HepG2 (cell line): Measurements from ENCODE around the gene TTLL10. TPM values are rescaled to one million over a fixed set of nuclear protein-coding genes. Genes with fewer than 3 reads are reported as not detected.

Source experiments
- ATF7 ChIP-seq, 2 experiments: fragments of 450-650 bp in 1 of 2; sonication (generic) in 1 of 2; formaldehyde crosslinking in 1 of 2; IDR thresholded peaks; 2 replicates each; pipeline versions ENCODE4 v1.4.0 to v1.6.1; 2016 to 2020; ENCODE audit warnings: antibody characterized with exemption in 1 of 2, mild to moderate bottlenecking in 1 of 2, missing genetic modification reagents in 1 of 2
- CBX2 ChIP-seq, 2 experiments: fragments of 200-600 bp in 1 of 2; sonication (generic); formaldehyde crosslinking in 1 of 2; IDR thresholded peaks; 2 replicates each; pipeline versions ENCODE4 v1.7.0 to v1.8.1; 2018 to 2022; ENCODE audit warnings: low read depth in 2 of 2, low read length in 1 of 2, mild to moderate bottlenecking in 1 of 2, missing genetic modification reagents in 1 of 2
- CREB1 ChIP-seq, 2 experiments: fragments of 450-650 bp in 1 of 2; IDR thresholded peaks; 2 replicates each; pipeline ENCODE4 v1.6.1; 2016 to 2017; ENCODE audit warnings: control low read depth in 1 of 2, mild to moderate bottlenecking in 1 of 2, missing compliant biosample characterization in 1 of 2, missing genetic modification characterization in 1 of 2
- ETV5 ChIP-seq: IDR thresholded peaks from 2 replicates; pipeline ENCODE4 v1.6.1; 2018; ENCODE audit warnings: missing biosample characterization, missing genetic modification reagents, inconsistent platforms, borderline replicate concordance
- PTBP1 ChIP-seq: fragments of 200-400 bp; formaldehyde crosslinking; IDR thresholded peaks from 2 replicates; pipeline ENCODE4 v1.6.1; 2018; ENCODE audit warnings: low read length, low read depth; ENCODE audit not compliant: poor library complexity, severe bottlenecking
- RFX1 ChIP-seq: fragments of 450-650 bp; IDR thresholded peaks from 2 replicates; pipeline ENCODE4 v1.6.1; 2017
- SOX13 ChIP-seq, 3 experiments: fragments of 450-650 bp in 1 of 3; sonication (generic) in 1 of 3; formaldehyde crosslinking in 1 of 3; IDR thresholded peaks in 2 of 3; conservative IDR thresholded peaks in 1 of 3; 2 replicates each; pipeline versions ENCODE4 v1.5.0 to v1.6.1; 2016 to 2020; ENCODE audit warnings: antibody characterized with exemption in 1 of 3, mild to moderate bottlenecking in 1 of 3, missing compliant biosample characterization in 1 of 3, missing genetic modification reagents in 1 of 3, moderate library complexity in 1 of 3
- TARDBP ChIP-seq: sonication (generic); formaldehyde crosslinking; IDR thresholded peaks from 2 replicates; pipeline ENCODE4 v1.8.0; 2022; ENCODE audit warnings: mild to moderate bottlenecking, missing genetic modification reagents
- ZC3H13 ChIP-seq: sonication (generic); formaldehyde crosslinking; IDR thresholded peaks from 2 replicates; pipeline ENCODE4 v1.8.1; 2023; ENCODE audit warnings: mild to moderate bottlenecking, missing genetic modification reagents, moderate library complexity
- ZMYM3 ChIP-seq: sonication (generic); formaldehyde crosslinking; IDR thresholded peaks from 2 replicates; pipeline ENCODE4 v1.5.1; 2020; ENCODE audit warnings: mild to moderate bottlenecking, missing genetic modification reagents
- ZNF256 ChIP-seq: sonication (generic); formaldehyde crosslinking; conservative IDR thresholded peaks from 2 replicates; pipeline ENCODE4 v1.4.0; 2020; ENCODE audit warnings: missing genetic modification reagents
- ZNF263 ChIP-seq: sonication (generic); formaldehyde crosslinking; IDR thresholded peaks from 2 replicates; pipeline ENCODE4 v1.4.0; 2020; ENCODE audit warnings: missing genetic modification reagents
- ZNF354B ChIP-seq: sonication (generic); formaldehyde crosslinking; IDR thresholded peaks from 2 replicates; pipeline ENCODE4 v1.8.0; 2022; ENCODE audit warnings: mild to moderate bottlenecking, missing genetic modification reagents
- ZNF572 ChIP-seq: sonication (generic); formaldehyde crosslinking; IDR thresholded peaks from 2 replicates; pipeline ENCODE4 v1.5.1; 2020; ENCODE audit warnings: mild to moderate bottlenecking, missing genetic modification reagents
- ZNF7 ChIP-seq: IDR thresholded peaks from 2 replicates; pipeline ENCODE4 v1.6.1; 2016; ENCODE audit warnings: missing biosample characterization, missing genetic modification reagents
- ZNF747 ChIP-seq: sonication (generic); formaldehyde crosslinking; IDR thresholded peaks from 2 replicates; pipeline ENCODE4 v1.8.1; 2023; ENCODE audit warnings: missing genetic modification reagents, mild to moderate bottlenecking, borderline replicate concordance
- polyA plus RNA-seq, 8 experiments: library from polyadenylated mRNA; depleted of rRNA in 3 of 8; stranded (reverse) in 7 of 8; unstranded in 1 of 8; fragments of >200 nt; fragmentation: Illumina TruSeq in 4 of 8; extraction: Trizol in 4 of 8; gene quantifications; 2 replicates each; pipeline versions ENCODE4 v1.2.1 to v1.2.3, GENCODE V29; 2011 to 2016; ENCODE audit warnings: low read depth in 4 of 8, missing spikeins in 1 of 8, mixed read lengths in 1 of 8; ENCODE audit not compliant: insufficient read depth in 1 of 8
- total RNA-seq, 5 experiments: library from RNA; depleted of rRNA; stranded (reverse); fragments of >200 nt; fragmentation: Illumina TruSeq; extraction: Trizol; gene quantifications; 2 replicates each; pipeline ENCODE4 v1.2.3, GENCODE V29; 2016; ENCODE audit warnings: low read depth in 1 of 5

The TTLL10 gene
- total and polyA plus RNA-seq, 2 of the 13 experiments (the other 11 are each of a cell fraction or from before 2014, with no cell fraction given) = not detected

DNA sequence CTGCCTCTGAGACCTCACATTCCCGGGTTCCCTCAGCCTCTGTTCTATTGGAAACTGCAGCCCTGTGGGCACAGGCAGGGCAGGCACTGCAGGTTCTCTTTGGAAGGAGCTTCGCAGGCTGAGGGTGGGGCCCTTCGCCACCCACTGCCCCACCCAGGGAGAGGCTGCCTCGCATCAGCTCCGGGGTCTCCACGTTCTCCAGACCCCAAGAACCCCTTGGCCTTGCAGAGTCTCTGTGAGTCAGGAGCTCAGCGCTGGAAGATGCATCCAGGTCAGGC, 49.2 kb upstream of the TTLL10 start (continued):
- TF ChIP-seq ZMYM3 (CRISPR knock-in tag) = 0 out of 2 replicates have a peak, but pooled peaks have one; percentile 25
- TF ChIP-seq SOX13 (IDR thresholded peaks at IDR 0.05) = 0 out of 2 replicates have a peak, but pooled peaks have one; percentile 2
- no peak for TF ChIP-seq SOX13 (CRISPR knock-in tag; conservative IDR thresholded peaks at IDR 0.05 in 1 of 2, IDR thresholded peaks at IDR 0.05 in 1 of 2)
- TF ChIP-seq ZNF572 = 0 out of 2 replicates have a peak, but pooled peaks have one; percentile 73
- no peak for TF ChIP-seq CBX2 (IDR thresholded peaks at IDR 0.05; ENCODE audit: low read depth, low read length)
- TF ChIP-seq CBX2 (CRISPR knock-in tag; IDR thresholded peaks at IDR 0.05; ENCODE audit: low read depth) = 0 out of 2 replicates have a peak, but pooled peaks have one; percentile 57
- TF ChIP-seq ETV5 (CRISPR knock-in tag) = no peak
- no peak for TF ChIP-seq ATF7 (IDR thresholded peaks at IDR 0.05)
- 0 out of 2 replicates have a peak, but pooled peaks have one; percentile 2 for TF ChIP-seq ATF7 (CRISPR knock-in tag; IDR thresholded peaks at IDR 0.05)
- 0 out of 2 replicates have a peak, but pooled peaks have one; percentile 29 for TF ChIP-seq ZNF256
- 0 out of 2 replicates have a peak, but pooled peaks have one; percentile 13 for TF ChIP-seq TARDBP
- TF ChIP-seq PTBP1 = peak; percentile 20
- peak; percentile 35; the same call in 1 of the 2 replicates for TF ChIP-seq ZNF263 (CRISPR knock-in tag)
- TF ChIP-seq ZNF354B (CRISPR knock-in tag) = peak; percentile 69; the same call in 1 of the 2 replicates
- TF ChIP-seq ZNF7 (CRISPR knock-in tag) = no peak
- TF ChIP-seq RFX1 = no peak
- 0 out of 2 replicates have a peak, but pooled peaks have one; percentile 96 for TF ChIP-seq ZC3H13 (CRISPR knock-in tag)
- TF ChIP-seq ZNF747 = peak; percentile 29; the same call in 1 of the 2 replicates
- TF ChIP-seq CREB1 (IDR thresholded peaks at IDR 0.05) = no peak
- TF ChIP-seq CREB1 (CRISPR knock-in tag; IDR thresholded peaks at IDR 0.05) = peak; percentile 73; the same call in 1 of the 2 replicates
